Body of pancreas (tissue), 4 donors: ENCODE data around the gene MOV10L1. TPM values are rescaled to one million over a fixed set of nuclear protein-coding genes. Genes with fewer than 3 reads are reported as not detected.

Source experiments
- ATAC-seq: fragments of 150-250 bp; one replicate; pipeline ENCODE4 v1.9.1; 2016
- DNase-seq, 4 donors: peaks; one replicate each; pipeline ENCODE4 v3.0.0-alpha.2; 2019
- H3K27ac ChIP-seq, 4 donors: fragments of 200-600 bp; sonication (generic); 1 replicate in 3 of 4; 2 replicates in 1 of 4; pipeline versions ENCODE4 v1.5.1 to v1.6.1; 2016 to 2019; ENCODE audit warnings: mild to moderate bottlenecking in 1 of 4, mixed read lengths in 1 of 4, moderate library complexity in 1 of 4
- H3K27me3 ChIP-seq, 2 donors: fragments of 200-600 bp; sonication (generic); one replicate each; pipeline ENCODE4 v1.6.0; 2016; ENCODE audit warnings: mild to moderate bottlenecking in 1 of 2
- H3K36me3 ChIP-seq, 2 donors: fragments of 200-600 bp; sonication (generic); replicated peaks in 1 of 2; 2 replicates each; pipeline ENCODE4 v1.5.1; 2016; ENCODE audit warnings: low read depth in 2 of 2; ENCODE audit not compliant: insufficient read depth in 1 of 2
- H3K4me1 ChIP-seq: fragments of 200-600 bp; sonication (generic); one replicate; pipeline ENCODE4 v1.6.0; 2016
- H3K4me3 ChIP-seq, 2 donors: fragments of 200-600 bp; sonication (generic); 1 replicate in 1 of 2; 2 replicates in 1 of 2; pipeline ENCODE4 v1.5.1; 2016 to 2019
- H3K9me3 ChIP-seq, 3 donors: fragments of 200-600 bp; sonication (generic); 1 replicate in 2 of 3; 2 replicates in 1 of 3; pipeline ENCODE4 v1.5.1; 2016
- POLR2A ChIP-seq, 3 donors: fragments of 450-650 bp; IDR thresholded peaks; one replicate each; pipeline ENCODE4 v1.6.1; 2016; ENCODE audit warnings: antibody characterized with exemption in 3 of 3, mild to moderate bottlenecking in 2 of 3
- WGBS, 2 donors: methylation state at CpG; one replicate each; pipeline ENCODE4 v1.1.5; 2017; 5-methylcytosine and 5-hydroxymethylcytosine counted together
- intact Hi-C: fragments of 100-400 bp; cut with DNase I; formaldehyde crosslinking; loops from one replicate; pipeline ENCODE4 v1.15.1; 2023
- total RNA-seq, 2 donors: library from RNA; depleted of rRNA; stranded (reverse); fragments of >200 nt; gene quantifications; one replicate each; pipeline ENCODE4 v1.1.0, GENCODE V29; 2016
- TF ChIP-seq, protein P1 (sequence below), 7 experiments: fragments of 450-650 bp in 4 of 7; fragments of 200-600 bp in 3 of 7; sonication (generic) in 3 of 7; IDR thresholded peaks; one replicate each; pipeline ENCODE4 v1.5.1; 2016 to 2019; ENCODE audit warnings: antibody characterized with exemption in 7 of 7

The MOV10L1 gene
- total RNA-seq, 2 donors from 2014 or later: 0.52 TPM; not detected in 1

DNA sequence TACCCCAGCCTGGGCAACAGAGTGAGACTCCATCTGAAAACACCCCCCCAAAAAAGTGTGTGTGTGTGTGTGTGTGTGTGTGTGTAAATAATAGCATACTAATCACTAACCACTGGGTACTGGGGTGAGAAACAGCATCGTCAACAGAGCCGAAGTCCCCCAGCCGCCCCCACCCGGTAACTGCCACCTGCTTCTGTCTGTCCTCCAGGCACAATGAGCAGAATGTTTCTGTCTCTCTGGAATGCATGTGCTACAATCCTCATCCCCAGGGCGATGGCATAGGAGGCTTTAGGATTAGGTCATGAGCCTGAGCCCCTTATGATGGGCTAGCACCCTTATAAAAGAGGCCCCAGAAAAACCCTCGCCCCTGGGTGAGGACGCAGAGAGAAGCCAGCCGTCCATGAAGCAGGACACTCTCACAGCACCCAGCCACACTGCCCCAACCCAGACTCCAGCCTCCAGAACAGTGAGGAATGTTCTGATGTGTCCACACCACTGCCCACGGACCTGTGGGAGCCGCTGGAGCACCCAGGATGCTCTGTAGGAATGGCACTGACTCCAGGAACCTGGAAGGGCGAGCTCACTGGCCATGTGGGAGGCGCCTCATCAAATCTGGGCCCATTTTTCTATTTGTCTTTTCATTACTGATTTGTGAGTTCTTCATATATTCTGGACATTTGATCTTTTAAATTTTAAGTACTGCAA lies 41.6 kb upstream of the MOV10L1 start:
- ATAC-seq: no peak
- no peak for DNase-seq
- Histone ChIP-seq H3K36me3 (no peaks in the 10 kb centered on the region), H3K4me1 (no peaks in the 10 kb centered on the region), H3K27me3 (no peaks in the 10 kb centered on the region), H3K27ac (no peak overlapping the region), H3K4me3 (no peak overlapping the region), H3K9me3 (no peaks in the 10 kb centered on the region)
- intact Hi-C loops: no loop called here
- TF ChIP-seq, protein P1, sequence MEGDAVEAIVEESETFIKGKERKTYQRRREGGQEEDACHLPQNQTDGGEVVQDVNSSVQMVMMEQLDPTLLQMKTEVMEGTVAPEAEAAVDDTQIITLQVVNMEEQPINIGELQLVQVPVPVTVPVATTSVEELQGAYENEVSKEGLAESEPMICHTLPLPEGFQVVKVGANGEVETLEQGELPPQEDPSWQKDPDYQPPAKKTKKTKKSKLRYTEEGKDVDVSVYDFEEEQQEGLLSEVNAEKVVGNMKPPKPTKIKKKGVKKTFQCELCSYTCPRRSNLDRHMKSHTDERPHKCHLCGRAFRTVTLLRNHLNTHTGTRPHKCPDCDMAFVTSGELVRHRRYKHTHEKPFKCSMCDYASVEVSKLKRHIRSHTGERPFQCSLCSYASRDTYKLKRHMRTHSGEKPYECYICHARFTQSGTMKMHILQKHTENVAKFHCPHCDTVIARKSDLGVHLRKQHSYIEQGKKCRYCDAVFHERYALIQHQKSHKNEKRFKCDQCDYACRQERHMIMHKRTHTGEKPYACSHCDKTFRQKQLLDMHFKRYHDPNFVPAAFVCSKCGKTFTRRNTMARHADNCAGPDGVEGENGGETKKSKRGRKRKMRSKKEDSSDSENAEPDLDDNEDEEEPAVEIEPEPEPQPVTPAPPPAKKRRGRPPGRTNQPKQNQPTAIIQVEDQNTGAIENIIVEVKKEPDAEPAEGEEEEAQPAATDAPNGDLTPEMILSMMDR (IDR thresholded peaks at IDR 0.05): no peak
- TF ChIP-seq POLR2A (IDR thresholded peaks at IDR 0.05): no peak
- WGBS, 2 donors: 66 to 77% methylated on average over 11 to 12 of the region's 12 CpGs

DNA sequence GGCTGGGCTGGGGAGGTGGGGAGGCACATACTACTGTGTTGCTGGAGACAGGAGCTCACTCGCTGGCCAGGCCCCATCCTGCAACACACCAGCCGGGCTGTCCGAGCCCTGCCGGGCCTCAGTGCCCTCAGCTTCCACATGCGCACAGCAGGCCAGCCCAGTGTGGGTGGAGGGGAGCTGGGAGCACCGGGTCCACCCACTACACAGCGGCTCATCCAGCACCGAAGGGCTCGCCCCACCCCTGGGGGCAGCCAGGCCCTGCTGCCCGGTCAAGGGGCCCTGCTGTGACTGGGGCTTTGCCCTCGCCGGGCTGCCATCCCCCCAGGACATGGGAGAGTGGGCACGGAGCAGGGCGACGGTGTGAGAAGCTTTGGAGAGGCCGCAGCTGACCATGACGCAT lies 41.0 kb upstream of the MOV10L1 start:
- intact Hi-C loops: no loop called here
- no peak for TF ChIP-seq POLR2A (IDR thresholded peaks at IDR 0.05)
- TF ChIP-seq, protein P1 (IDR thresholded peaks at IDR 0.05): no peak
- Histone ChIP-seq H3K4me1 (no peaks in the 10 kb centered on the region), H3K4me3 (no peak overlapping the region), H3K9me3 (no peaks in the 10 kb centered on the region), H3K36me3 (no peaks in the 10 kb centered on the region), H3K27me3 (no peaks in the 10 kb centered on the region), H3K27ac (no peak overlapping the region)
- 73 to 100% methylated on average over 2 to 14 of the region's 17 CpGs for WGBS, 2 donors
- ATAC-seq: no peak
- DNase-seq: no peak

DNA sequence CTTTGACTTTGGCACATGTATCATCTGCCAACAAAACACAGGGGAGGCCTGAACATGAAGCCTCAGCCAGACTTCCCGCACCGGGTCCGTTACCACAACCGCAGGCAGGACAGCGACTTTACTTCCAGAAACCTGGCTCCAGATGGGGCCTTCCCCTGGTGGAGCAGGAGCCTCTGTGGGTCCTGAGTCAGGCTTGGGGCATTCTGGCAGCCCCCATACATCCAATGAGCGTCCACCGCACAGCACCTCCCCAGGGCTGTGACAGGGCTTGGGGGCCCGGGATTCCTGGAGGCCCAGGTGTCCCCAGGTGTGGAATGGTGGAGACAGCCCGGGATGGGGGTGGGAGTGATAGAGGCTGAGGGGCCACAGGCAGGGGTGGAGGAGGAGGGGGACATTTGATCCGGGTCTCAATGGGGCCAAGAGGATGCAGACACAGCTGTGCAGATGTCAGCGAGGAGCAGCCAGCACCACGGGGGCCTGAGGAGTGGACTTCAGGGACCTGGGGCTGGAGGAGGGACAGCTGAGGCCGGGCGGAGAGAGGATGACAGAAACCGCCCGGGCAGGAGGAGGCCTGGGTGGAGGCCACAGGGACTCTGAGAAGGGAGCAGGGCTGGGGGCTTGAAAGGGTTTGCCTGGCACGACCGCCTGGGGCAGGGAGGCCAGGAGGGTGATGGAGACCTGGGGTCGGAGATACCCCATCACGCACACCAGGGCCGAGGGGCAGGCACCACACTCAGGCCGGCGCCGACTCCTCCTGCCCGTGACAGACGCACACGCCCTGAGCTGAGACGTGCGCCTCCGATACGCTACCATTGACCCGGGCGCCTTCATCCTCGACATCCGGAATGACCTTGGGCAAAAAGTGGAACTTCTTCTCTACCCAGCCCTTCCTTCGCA lies 40.3 kb upstream of the MOV10L1 start:
- TF ChIP-seq POLR2A (IDR thresholded peaks at IDR 0.05): no peak
- TF ChIP-seq, protein P1 (IDR thresholded peaks at IDR 0.05): no peak
- no peak overlapping the region for H3K4me3 ChIP-seq
- WGBS, 2 donors: 77 to 86% methylated on average over 29 to 34 of the region's 36 CpGs
- no peaks in the 10 kb centered on the region for H3K27me3 ChIP-seq
- DNase-seq (no peak), ATAC-seq (no peak)
- no peaks in the 10 kb centered on the region for H3K36me3 ChIP-seq
- H3K9me3 ChIP-seq: no peaks in the 10 kb centered on the region
- no peaks in the 10 kb centered on the region for H3K4me1 ChIP-seq
- intact Hi-C loops: no loop called here
- H3K27ac ChIP-seq: no peak overlapping the region

DNA sequence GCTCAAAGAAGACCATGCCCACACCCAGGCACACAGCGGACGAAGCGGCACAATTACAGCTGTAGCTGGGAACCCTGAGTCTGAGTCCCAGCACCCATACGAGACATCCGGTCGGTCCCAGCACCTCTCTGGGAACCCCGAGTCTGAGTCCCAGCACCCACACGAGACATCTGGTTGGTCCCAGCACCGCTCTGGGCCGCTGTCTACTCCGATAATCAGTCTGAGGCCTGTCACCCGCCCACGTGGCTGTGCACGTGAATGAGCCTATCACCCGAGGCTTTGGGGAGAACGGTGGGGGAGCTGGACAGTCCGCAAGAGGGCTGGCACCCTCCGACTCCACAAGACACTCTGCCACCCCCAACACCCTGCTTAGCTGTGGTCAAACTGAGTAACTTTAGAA lies 37.9 kb upstream of the MOV10L1 start:
- WGBS, 2 donors: 67 to 81% methylated on average over 16 to 18 of the region's 18 CpGs
- no peak for DNase-seq

More for the DNA sequence above, 37.9 kb upstream of the MOV10L1 start:
- no peaks in the 10 kb centered on the region for H3K4me1 ChIP-seq
- H3K9me3 ChIP-seq: no peaks in the 10 kb centered on the region
- H3K27ac ChIP-seq: no peak overlapping the region
- H3K36me3 ChIP-seq: no peaks in the 10 kb centered on the region
- TF ChIP-seq, protein P1 (IDR thresholded peaks at IDR 0.05): no peak
- no peak for TF ChIP-seq POLR2A (IDR thresholded peaks at IDR 0.05)
- ATAC-seq: no peak
- H3K4me3 ChIP-seq: no peak overlapping the region
- intact Hi-C loops: no loop called here
- no peaks in the 10 kb centered on the region for H3K27me3 ChIP-seq
